SK-N-SH treated with all-trans-retinoic acid at 6 μM for 48 hours (cell line): Measurements from ENCODE around the gene ABCC3.

ENCODE experiments used
- ARNTL ChIP-seq: fragments of 450-650 bp; formaldehyde crosslinking; IDR thresholded peaks from 2 replicates; pipeline ENCODE4 v1.5.0; 2020; ENCODE audit warnings: low read depth, mild to moderate bottlenecking, moderate library complexity, borderline replicate concordance
- OSR1 ChIP-seq: fragments of 250-450 bp; sonication (Bioruptor Pico); IDR thresholded peaks from 2 replicates; pipeline ENCODE4 v1.8.0; 2022; ENCODE audit warnings: moderate library complexity, mild to moderate bottlenecking, inconsistent platforms
- PPARA ChIP-seq: fragments of 250-450 bp; sonication (Bioruptor Pico); IDR thresholded peaks from 2 replicates; pipeline ENCODE4 v1.5.0; 2020; ENCODE audit warnings: mild to moderate bottlenecking, borderline replicate concordance
- RARB ChIP-seq: fragments of 250-450 bp; sonication (Bioruptor Pico); IDR thresholded peaks from 2 replicates; pipeline ENCODE4 v1.8.0; 2021; ENCODE audit warnings: mild to moderate bottlenecking, moderate library complexity
- SNAI2 ChIP-seq: fragments of 250-450 bp; sonication (Bioruptor Pico); IDR thresholded peaks from 2 replicates; pipeline ENCODE4 v1.5.0; 2020; ENCODE audit warnings: mild to moderate bottlenecking, moderate library complexity
- TOX ChIP-seq: fragments of 250-450 bp; sonication (Bioruptor Pico); IDR thresholded peaks from 2 replicates; pipeline ENCODE4 v1.8.0; 2021; ENCODE audit warnings: mild to moderate bottlenecking, moderate library complexity, borderline replicate concordance
- ZC3H10 ChIP-seq: fragments of 250-450 bp; sonication (Bioruptor Pico); IDR thresholded peaks from 2 replicates; pipeline ENCODE4 v1.5.1; 2021; ENCODE audit warnings: mild to moderate bottlenecking, moderate library complexity
- ZNF70 ChIP-seq: fragments of 450-650 bp; formaldehyde crosslinking; IDR thresholded peaks from 2 replicates; pipeline ENCODE4 v1.5.0; 2020; ENCODE audit warnings: mild to moderate bottlenecking, moderate library complexity
- TF ChIP-seq, protein P1 (sequence below): fragments of 250-450 bp; sonication (Bioruptor Pico); IDR thresholded peaks from 2 replicates; pipeline ENCODE4 v1.5.0; 2020; ENCODE audit warnings: mild to moderate bottlenecking, moderate library complexity
- TF ChIP-seq, protein P2 (sequence below): fragments of 250-450 bp; sonication (Bioruptor Pico); IDR thresholded peaks from 2 replicates; pipeline ENCODE4 v1.8.0; 2020; ENCODE audit warnings: mild to moderate bottlenecking, moderate library complexity, borderline replicate concordance
- TF ChIP-seq, protein P3 (sequence below): fragments of 250-450 bp; sonication (Bioruptor Pico); IDR thresholded peaks from 2 replicates; pipeline ENCODE4 v1.5.1; 2020; ENCODE audit warnings: low read depth, mild to moderate bottlenecking, moderate library complexity
- TF ChIP-seq, protein P4 (sequence below): fragments of 250-450 bp; sonication (Bioruptor Pico); IDR thresholded peaks from 2 replicates; pipeline ENCODE4 v1.5.1; 2021; ENCODE audit warnings: mild to moderate bottlenecking, moderate library complexity

DNA sequence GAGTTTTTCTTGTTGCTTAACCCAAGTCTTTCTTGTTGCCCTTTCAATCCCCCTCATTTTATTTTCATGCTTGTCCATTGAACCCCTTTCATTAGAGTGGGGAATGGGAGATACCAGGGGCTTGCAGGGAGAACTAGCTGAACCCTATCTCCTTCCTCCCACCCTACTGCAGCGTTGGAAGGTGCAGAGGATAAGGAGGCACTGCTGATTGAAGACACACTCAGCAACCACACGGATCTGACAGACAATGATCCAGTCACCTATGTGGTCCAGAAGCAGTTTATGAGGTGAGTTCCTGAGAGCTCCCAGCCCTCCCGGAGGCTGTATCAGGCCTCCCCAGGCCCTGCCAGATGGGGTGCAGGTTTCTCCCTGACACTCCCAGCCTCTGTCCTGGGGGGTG lies 40.5 kb downstream of the ABCC3 start:
- TF ChIP-seq, protein P1, sequence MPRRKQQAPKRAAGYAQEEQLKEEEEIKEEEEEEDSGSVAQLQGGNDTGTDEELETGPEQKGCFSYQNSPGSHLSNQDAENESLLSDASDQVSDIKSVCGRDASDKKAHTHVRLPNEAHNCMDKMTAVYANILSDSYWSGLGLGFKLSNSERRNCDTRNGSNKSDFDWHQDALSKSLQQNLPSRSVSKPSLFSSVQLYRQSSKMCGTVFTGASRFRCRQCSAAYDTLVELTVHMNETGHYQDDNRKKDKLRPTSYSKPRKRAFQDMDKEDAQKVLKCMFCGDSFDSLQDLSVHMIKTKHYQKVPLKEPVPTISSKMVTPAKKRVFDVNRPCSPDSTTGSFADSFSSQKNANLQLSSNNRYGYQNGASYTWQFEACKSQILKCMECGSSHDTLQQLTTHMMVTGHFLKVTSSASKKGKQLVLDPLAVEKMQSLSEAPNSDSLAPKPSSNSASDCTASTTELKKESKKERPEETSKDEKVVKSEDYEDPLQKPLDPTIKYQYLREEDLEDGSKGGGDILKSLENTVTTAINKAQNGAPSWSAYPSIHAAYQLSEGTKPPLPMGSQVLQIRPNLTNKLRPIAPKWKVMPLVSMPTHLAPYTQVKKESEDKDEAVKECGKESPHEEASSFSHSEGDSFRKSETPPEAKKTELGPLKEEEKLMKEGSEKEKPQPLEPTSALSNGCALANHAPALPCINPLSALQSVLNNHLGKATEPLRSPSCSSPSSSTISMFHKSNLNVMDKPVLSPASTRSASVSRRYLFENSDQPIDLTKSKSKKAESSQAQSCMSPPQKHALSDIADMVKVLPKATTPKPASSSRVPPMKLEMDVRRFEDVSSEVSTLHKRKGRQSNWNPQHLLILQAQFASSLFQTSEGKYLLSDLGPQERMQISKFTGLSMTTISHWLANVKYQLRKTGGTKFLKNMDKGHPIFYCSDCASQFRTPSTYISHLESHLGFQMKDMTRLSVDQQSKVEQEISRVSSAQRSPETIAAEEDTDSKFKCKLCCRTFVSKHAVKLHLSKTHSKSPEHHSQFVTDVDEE (CRISPR knock-in tag) = no peak
- TF ChIP-seq, protein P2, sequence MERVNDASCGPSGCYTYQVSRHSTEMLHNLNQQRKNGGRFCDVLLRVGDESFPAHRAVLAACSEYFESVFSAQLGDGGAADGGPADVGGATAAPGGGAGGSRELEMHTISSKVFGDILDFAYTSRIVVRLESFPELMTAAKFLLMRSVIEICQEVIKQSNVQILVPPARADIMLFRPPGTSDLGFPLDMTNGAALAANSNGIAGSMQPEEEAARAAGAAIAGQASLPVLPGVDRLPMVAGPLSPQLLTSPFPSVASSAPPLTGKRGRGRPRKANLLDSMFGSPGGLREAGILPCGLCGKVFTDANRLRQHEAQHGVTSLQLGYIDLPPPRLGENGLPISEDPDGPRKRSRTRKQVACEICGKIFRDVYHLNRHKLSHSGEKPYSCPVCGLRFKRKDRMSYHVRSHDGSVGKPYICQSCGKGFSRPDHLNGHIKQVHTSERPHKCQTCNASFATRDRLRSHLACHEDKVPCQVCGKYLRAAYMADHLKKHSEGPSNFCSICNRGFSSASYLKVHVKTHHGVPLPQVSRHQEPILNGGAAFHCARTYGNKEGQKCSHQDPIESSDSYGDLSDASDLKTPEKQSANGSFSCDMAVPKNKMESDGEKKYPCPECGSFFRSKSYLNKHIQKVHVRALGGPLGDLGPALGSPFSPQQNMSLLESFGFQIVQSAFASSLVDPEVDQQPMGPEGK (CRISPR knock-in tag) = no peak
- no peak for TF ChIP-seq RARB
- no peak for TF ChIP-seq SNAI2 (CRISPR knock-in tag)
- no peak for TF ChIP-seq PPARA (CRISPR knock-in tag)
- TF ChIP-seq, protein P3, sequence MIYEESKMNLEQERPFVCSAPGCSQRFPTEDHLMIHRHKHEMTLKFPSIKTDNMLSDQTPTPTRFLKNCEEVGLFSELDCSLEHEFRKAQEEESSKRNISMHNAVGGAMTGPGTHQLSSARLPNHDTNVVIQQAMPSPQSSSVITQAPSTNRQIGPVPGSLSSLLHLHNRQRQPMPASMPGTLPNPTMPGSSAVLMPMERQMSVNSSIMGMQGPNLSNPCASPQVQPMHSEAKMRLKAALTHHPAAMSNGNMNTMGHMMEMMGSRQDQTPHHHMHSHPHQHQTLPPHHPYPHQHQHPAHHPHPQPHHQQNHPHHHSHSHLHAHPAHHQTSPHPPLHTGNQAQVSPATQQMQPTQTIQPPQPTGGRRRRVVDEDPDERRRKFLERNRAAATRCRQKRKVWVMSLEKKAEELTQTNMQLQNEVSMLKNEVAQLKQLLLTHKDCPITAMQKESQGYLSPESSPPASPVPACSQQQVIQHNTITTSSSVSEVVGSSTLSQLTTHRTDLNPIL (CRISPR knock-in tag) = no peak
- no peak for TF ChIP-seq ZNF70 (CRISPR knock-in tag)
- TF ChIP-seq, protein P4, sequence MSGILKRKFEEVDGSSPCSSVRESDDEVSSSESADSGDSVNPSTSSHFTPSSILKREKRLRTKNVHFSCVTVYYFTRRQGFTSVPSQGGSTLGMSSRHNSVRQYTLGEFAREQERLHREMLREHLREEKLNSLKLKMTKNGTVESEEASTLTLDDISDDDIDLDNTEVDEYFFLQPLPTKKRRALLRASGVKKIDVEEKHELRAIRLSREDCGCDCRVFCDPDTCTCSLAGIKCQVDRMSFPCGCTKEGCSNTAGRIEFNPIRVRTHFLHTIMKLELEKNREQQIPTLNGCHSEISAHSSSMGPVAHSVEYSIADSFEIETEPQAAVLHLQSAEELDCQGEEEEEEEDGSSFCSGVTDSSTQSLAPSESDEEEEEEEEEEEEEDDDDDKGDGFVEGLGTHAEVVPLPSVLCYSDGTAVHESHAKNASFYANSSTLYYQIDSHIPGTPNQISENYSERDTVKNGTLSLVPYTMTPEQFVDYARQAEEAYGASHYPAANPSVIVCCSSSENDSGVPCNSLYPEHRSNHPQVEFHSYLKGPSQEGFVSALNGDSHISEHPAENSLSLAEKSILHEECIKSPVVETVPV (CRISPR knock-in tag) = no peak
- TF ChIP-seq ZC3H10 (CRISPR knock-in tag) = no peak
- TF ChIP-seq TOX (CRISPR knock-in tag) = no peak
- TF ChIP-seq ARNTL (CRISPR knock-in tag) = no peak
- no peak for TF ChIP-seq OSR1
